HG02852 (cell line): ENCODE results near the gene IFI44L.

Experiments used
- ATAC-seq: cut with Tn5 transposase; IDR thresholded peaks from one replicate; pipeline ENCODE4 v1.9.1; 2021; ENCODE audit warnings: mild to moderate bottlenecking, moderate library complexity; ENCODE audit not compliant: unreplicated experiment

Gene IFI44L

DNA sequence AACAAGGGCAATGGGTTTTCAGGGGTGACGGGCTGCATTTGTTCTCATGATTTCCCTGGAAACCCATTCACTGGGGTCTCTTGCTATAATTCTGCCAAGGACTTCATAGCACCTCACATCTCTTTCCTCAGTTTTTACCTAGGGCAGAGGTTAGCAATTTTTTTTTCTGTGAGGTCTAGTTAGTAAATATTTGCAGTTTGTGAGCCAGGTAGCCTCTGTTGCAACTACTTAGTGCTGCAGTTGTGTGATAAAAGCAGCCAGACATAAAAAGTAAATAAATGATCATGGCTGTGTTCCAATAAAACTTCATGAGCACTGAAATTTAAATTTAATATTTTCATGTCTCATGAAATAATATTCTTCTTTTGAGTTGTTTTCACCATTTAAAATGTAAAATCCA, 67.1 kb downstream of the IFI44L start:
- ATAC-seq: no peak

- no peak for ATAC-seq
Measured at GRCh38 chr1:78687914-78688313, 67.7 kb downstream of the IFI44L start.

DNA sequence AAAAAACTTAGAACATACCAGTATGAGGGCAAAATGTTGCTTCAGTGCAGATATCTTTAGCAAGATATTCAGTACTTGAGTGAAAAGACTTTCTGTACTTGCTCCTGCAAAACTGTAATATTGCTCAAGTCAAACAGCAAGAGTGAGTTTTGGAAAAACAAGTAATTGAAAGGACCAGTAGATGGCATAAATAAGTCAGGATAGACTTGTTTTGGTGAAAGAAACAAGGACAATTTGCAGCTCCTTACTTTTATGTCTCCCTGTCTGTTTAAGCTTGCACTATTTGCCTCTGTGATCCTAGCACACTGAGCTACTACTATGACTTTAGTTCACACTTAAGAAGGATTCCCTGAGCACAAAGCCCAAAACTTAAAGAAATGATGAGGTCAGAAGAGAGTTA, 68.4 kb downstream of the IFI44L start:
- no peak for ATAC-seq

DNA sequence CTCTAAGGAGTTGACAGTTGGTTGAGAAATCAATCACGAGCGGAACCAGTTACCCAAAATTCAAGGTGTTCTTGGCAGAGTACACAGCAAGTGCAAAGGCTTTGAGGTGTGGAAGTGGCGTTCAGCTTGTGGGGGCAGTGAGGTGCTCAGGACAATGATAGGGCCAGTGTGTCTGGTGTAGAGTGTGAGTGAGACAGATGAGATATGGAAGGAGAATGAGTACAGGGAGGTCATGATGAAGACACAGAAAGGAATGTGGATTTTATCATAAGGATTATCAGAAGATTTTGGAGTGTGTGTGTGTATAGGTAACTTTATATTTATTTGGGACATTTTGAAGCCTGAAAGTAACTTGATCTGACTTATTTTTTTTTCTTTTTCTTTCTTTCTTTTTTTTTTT, 70.3 kb downstream of the IFI44L start:
- no peak for ATAC-seq

DNA sequence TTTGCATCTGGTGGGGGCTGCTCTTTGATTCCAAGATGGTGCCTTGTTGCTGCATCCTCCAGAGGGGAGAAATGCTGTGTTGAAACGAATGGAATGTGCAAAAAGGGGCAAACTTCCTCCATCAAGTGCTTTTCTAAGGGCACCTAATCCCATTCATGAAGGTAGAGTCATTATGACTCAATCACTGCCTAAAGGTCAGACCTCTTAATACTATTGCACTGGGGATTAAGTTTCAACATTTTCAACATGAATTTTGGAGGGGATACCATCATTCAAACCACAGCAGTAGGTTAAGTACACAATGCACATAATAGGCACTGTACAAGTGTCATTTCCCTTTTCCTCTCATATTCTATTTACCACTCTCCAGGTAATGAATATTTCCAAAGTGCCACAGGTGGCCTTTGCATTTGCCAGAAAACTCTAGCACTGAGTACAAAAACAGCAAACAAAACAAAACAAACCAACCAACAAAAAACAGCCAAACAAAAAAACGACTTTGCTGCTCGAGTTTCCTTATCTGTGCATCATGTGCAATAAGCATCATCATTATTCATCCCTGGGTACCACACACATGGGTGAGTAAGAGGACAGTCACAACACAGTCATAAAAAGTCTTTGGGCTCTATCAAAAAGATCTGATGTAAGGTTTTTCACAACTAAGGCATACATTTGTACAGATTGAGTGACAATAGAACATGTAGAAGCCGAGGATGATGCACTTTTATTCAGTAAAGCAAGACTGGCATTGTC, 71.9 kb downstream of the IFI44L start:
- no peak for ATAC-seq
